MCF 10A (cell line): Measurements from ENCODE around the gene VSX2. TPM values are rescaled to one million over a fixed set of nuclear protein-coding genes. Genes with fewer than 3 reads are reported as not detected.

Experiments used
- BruUV-seq: library from RNA; stranded (reverse); fragments of 400-500 nt; replicated peaks from 2 replicates; lab custom pipeline; 2021; lab: Mats Ljungman, UMichigan
- CTCF ChIA-PET: fragments of 300-600 bp; sonication (Branson Sonifier 250); formaldehyde crosslinking; extraction: SDS; loops from one replicate; lab custom pipeline; 2021; ENCODE audit warnings: antibody characterized with exemption, inconsistent platforms; lab: Yijun Ruan, JAX
- POLR2A ChIA-PET: fragments of 300-600, 350-650 bp; sonication (Branson Sonifier 250); formaldehyde crosslinking; extraction: SDS; loops from one replicate; lab custom pipeline; 2020; ENCODE audit warnings: antibody characterized with exemption, inconsistent platforms; lab: Yijun Ruan, JAX
- DNase-seq: peaks from one replicate; pipeline ENCODE4 v3.0.0-alpha.2; 2018; ENCODE audit not compliant: unreplicated experiment
- H3K27ac Mint-ChIP-seq: one replicate; pipeline ENCODE4 v1.8.0; 2022; ENCODE audit warnings: mild to moderate bottlenecking, low read depth, mixed read lengths; ENCODE audit not compliant: unreplicated experiment
- H3K27me3 Mint-ChIP-seq: one replicate; pipeline ENCODE4 v1.8.0; 2022; ENCODE audit warnings: mixed read lengths; ENCODE audit not compliant: insufficient read depth, unreplicated experiment
- H3K36me3 Mint-ChIP-seq: one replicate; pipeline ENCODE4 v1.8.0; 2022; ENCODE audit warnings: mild to moderate bottlenecking, moderate library complexity, mixed read lengths; ENCODE audit not compliant: insufficient read depth, unreplicated experiment
- H3K4me1 Mint-ChIP-seq: one replicate; pipeline ENCODE4 v1.8.0; 2022; ENCODE audit warnings: mixed read lengths; ENCODE audit not compliant: insufficient read depth, unreplicated experiment
- H3K4me3 Mint-ChIP-seq: one replicate; pipeline ENCODE4 v1.8.0; 2022; ENCODE audit warnings: mild to moderate bottlenecking, moderate library complexity, mixed read lengths; ENCODE audit not compliant: unreplicated experiment
- H3K9me3 Mint-ChIP-seq: one replicate; pipeline ENCODE4 v1.8.0; 2022; ENCODE audit warnings: mixed read lengths; ENCODE audit not compliant: unreplicated experiment
- intact Hi-C: fragments of 100-400 bp; cut with micrococcal nuclease; formaldehyde crosslinking; loops from 2 replicates; pipeline ENCODE4 v1.14.1; 2022
- total RNA-seq: library from RNA; stranded (reverse); gene quantifications from 2 replicates; pipeline ENCODE4 v1.2.3, GENCODE V29; 2022
- TF ChIP-seq, protein P1 (sequence below): fragments of 200-600 bp; IDR thresholded peaks from one replicate; pipeline ENCODE4 v1.8.0; 2022; ENCODE audit warnings: antibody characterized with exemption, mild to moderate bottlenecking; ENCODE audit not compliant: unreplicated experiment

Gene VSX2
- total RNA-seq, 1 experiment from 2014 or later, result not detected

GRCh38 chr14:74293606-74294005 lies 54.4 kb downstream of the VSX2 start:
- ChIA-PET CTCF (interaction anchor here (0.6 to 1.9 kb wide), 9 partner anchors 12 to 351 kb away, joined by 3 to 7 read pairs (median 4); no protein-coding TSS in a partner anchor), POLR2A (interaction anchor here (1.4 kb wide), 1 partner anchor 9 kb away, joined by 3 read pairs; the partner anchor contains the start of gene ABCD4)
- peaks cover 1% of the 10 kb centered on the region for H3K4me1 Mint-ChIP-seq
- intact Hi-C loops, result no loop called here
- TF ChIP-seq, protein P1, sequence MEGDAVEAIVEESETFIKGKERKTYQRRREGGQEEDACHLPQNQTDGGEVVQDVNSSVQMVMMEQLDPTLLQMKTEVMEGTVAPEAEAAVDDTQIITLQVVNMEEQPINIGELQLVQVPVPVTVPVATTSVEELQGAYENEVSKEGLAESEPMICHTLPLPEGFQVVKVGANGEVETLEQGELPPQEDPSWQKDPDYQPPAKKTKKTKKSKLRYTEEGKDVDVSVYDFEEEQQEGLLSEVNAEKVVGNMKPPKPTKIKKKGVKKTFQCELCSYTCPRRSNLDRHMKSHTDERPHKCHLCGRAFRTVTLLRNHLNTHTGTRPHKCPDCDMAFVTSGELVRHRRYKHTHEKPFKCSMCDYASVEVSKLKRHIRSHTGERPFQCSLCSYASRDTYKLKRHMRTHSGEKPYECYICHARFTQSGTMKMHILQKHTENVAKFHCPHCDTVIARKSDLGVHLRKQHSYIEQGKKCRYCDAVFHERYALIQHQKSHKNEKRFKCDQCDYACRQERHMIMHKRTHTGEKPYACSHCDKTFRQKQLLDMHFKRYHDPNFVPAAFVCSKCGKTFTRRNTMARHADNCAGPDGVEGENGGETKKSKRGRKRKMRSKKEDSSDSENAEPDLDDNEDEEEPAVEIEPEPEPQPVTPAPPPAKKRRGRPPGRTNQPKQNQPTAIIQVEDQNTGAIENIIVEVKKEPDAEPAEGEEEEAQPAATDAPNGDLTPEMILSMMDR, result no peak
- no peak overlapping the region for H3K4me3 Mint-ChIP-seq
- H3K9me3 Mint-ChIP-seq, result no peaks in the 10 kb centered on the region
- no peak for DNase-seq
- H3K27ac Mint-ChIP-seq, result no peak overlapping the region
- no peaks in the 10 kb centered on the region for H3K27me3 Mint-ChIP-seq
- H3K36me3 Mint-ChIP-seq, result peaks cover 19% of the 10 kb centered on the region
- no TSS peak for BruUV-seq

- intact Hi-C loops, result no loop called here
- TF ChIP-seq, protein P1, result no peak
- Mint-ChIP-seq H3K36me3 (peaks cover 20% of the 10 kb centered on the region), H3K4me1 (peaks cover 11% of the 10 kb centered on the region), H3K4me3 (no peak overlapping the region), H3K27ac (peak overlapping the region; percentile 41), H3K9me3 (no peaks in the 10 kb centered on the region), H3K27me3 (no peaks in the 10 kb centered on the region)
- DNase-seq, result no peak
- ChIA-PET POLR2A (interaction anchor here (0.7 kb wide), 1 partner anchor 13 kb away, joined by 3 read pairs; no protein-coding TSS in a partner anchor), CTCF (interaction anchor here (1.0 to 2.0 kb wide), 5 partner anchors 13 to 184 kb away, joined by 3 to 6 read pairs (median 3); no protein-coding TSS in a partner anchor)
- BruUV-seq, result no TSS peak
These were observed 56.8 kb downstream of the VSX2 start for GRCh38 chr14:74296037-74296467.

- CTCF ChIA-PET, result interaction anchor here (1.3 kb wide), 1 partner anchor 40 kb away, joined by 9 read pairs; no protein-coding TSS in a partner anchor
- intact Hi-C loops, result no loop called here
- Mint-ChIP-seq H3K27ac (peak overlapping the region; percentile 24), H3K36me3 (peaks cover 15% of the 10 kb centered on the region), H3K4me1 (peaks cover 11% of the 10 kb centered on the region), H3K9me3 (no peaks in the 10 kb centered on the region), H3K4me3 (no peak overlapping the region), H3K27me3 (no peaks in the 10 kb centered on the region)
- TF ChIP-seq, protein P1, result no peak
- POLR2A ChIA-PET, result interaction anchor here (0.7 kb wide), 1 partner anchor 8 kb away, joined by 3 read pairs; no protein-coding TSS in a partner anchor
- BruUV-seq, result no TSS peak
- DNase-seq, result no peak
These were observed 58.7 kb downstream of the VSX2 start for GRCh38 chr14:74297986-74298385.

- Mint-ChIP-seq H3K36me3 (peaks cover 15% of the 10 kb centered on the region), H3K27ac (peak overlapping the region; percentile 24), H3K9me3 (no peaks in the 10 kb centered on the region), H3K27me3 (no peaks in the 10 kb centered on the region), H3K4me1 (peaks cover 11% of the 10 kb centered on the region), H3K4me3 (peak overlapping the region; percentile 43)
- BruUV-seq, result no TSS peak
- CTCF ChIA-PET, result interaction anchor here (0.7 to 1.2 kb wide), 2 partner anchors 26 to 172 kb away, joined by 3 read pairs; no protein-coding TSS in a partner anchor
- intact Hi-C loops, result no loop called here
- POLR2A ChIA-PET, result no interaction called here
- TF ChIP-seq, protein P1, result no peak
- peak; percentile 52 for DNase-seq
These were observed 59.9 kb downstream of the VSX2 start for GRCh38 chr14:74299061-74299545.
